ENCODE measurements around the gene VPS4B. TPM values are rescaled to one million over a fixed set of nuclear protein-coding genes. Genes with fewer than 3 reads are reported as not detected.

Gene VPS4B
- total and polyA plus RNA-seq, 2 donors (not counting 3 experiments of a cell fraction or from before 2014, with no cell fraction given) = 10.5 to 54.7 TPM

- H3K4me2 ChIP-seq (ENCODE audit: insufficient read depth, low read length) = no peak overlapping the region
- peaks cover 22 to 25% of the 10 kb centered on the region in 2 experiments for H3K36me3 ChIP-seq (ENCODE audit: control insufficient read depth in 2 of 2, extremely low read depth in 1 of 2, insufficient read depth in 2 of 2, low read length in 2 of 2)
- no peak overlapping the region for H3K27ac ChIP-seq (ENCODE audit: insufficient read depth, low read depth, low read length)
- dilution Hi-C loops (cut with MboI; ENCODE audit: extremely low pct_ligation_motif_present, low sequenced_read_pairs) = no loop called here
- H2AFZ ChIP-seq (ENCODE audit: low read depth, low read length) = no peak overlapping the region
- H3K9ac ChIP-seq (replicated peaks; ENCODE audit: extremely low read depth, insufficient read depth, low read length) = no peak overlapping the region
- CTCF ChIA-PET = interaction anchor here (1.2 kb wide), 1 partner anchor 13 kb away, joined by 3 read pairs; no protein-coding TSS in a partner anchor
- TF ChIP-seq POLR2AphosphoS5 (IDR thresholded peaks at IDR 0.05; ENCODE audit: insufficient read depth, low read depth, low read length) (no peak), GATA2 (IDR thresholded peaks at IDR 0.05; ENCODE audit: insufficient read depth, insufficient read length, low read depth, low read length) (no peak), CTCF (IDR thresholded peaks at IDR 0.05; ENCODE audit: extremely low read depth in 1 of 2, insufficient read depth in 1 of 2, low read depth in 1 of 2, low read length in 2 of 2) (no peak), EZH2 (IDR thresholded peaks at IDR 0.05; ENCODE audit: borderline replicate concordance, low read depth, low read length, severe bottlenecking) (no peak), MYC (IDR thresholded peaks at IDR 0.05; ENCODE audit: low read depth, low read length) (no peak), POLR2A (IDR thresholded peaks at IDR 0.05; ENCODE audit: low read depth, low read length) (no peak), FOS (IDR thresholded peaks at IDR 0.05; ENCODE audit: borderline replicate concordance, insufficient read depth, low read length) (no peak), MAX (IDR thresholded peaks at IDR 0.05; ENCODE audit: insufficient read depth, insufficient read length) (no peak), JUN (IDR thresholded peaks at IDR 0.05; ENCODE audit: borderline replicate concordance, insufficient read depth, insufficient read length, low read depth) (no peak)
- no peaks in the 10 kb centered on the region for H3K27me3 ChIP-seq (ENCODE audit: control insufficient read depth in 2 of 2, insufficient read depth in 2 of 2, low read length in 2 of 2)
- BruUV-seq (replicated peaks) = no TSS peak
- no peaks in the 10 kb centered on the region for H3K9me3 ChIP-seq (replicated peaks; ENCODE audit: control insufficient read depth, insufficient read depth, low read length)
- H3K9me1 ChIP-seq (replicated peaks; ENCODE audit: control insufficient read depth, extremely low read depth, insufficient read depth, low read length) = no peaks in the 10 kb centered on the region
- no peaks in the 10 kb centered on the region for H4K20me1 ChIP-seq (replicated peaks; ENCODE audit: control insufficient read depth, extremely low read depth, insufficient read depth, low read length)
- no peaks in the 10 kb centered on the region for H3K4me1 ChIP-seq (ENCODE audit: control insufficient read depth, extremely low read depth, insufficient read depth, low read length)
- H3K79me2 ChIP-seq (ENCODE audit: control insufficient read depth, insufficient read depth, low read length) = no peaks in the 10 kb centered on the region
- FAIRE-seq = no peak
- no peak for DNase-seq (ENCODE audit: low read depth, low spot score)
- POLR2A ChIA-PET = no interaction called here
- no peak overlapping the region for H3K4me3 ChIP-seq (replicated peaks in 1 of 3; ENCODE audit: insufficient read depth in 1 of 3, low read depth in 1 of 3, low read length in 3 of 3)
- intact Hi-C loops (cut with micrococcal nuclease) = no loop called here
Measured at GRCh38 chr18:63350230-63350629, 72.0 kb downstream of the VPS4B start.
